ENCODE data around the gene PIGM.

Gene PIGM

GRCh38 chr1:159985473-159985872, 46.3 kb downstream of the PIGM start:
- DNase-seq: no peak

- no peak for DNase-seq
Observed at GRCh38 chr1:159983681-159984080, 48.1 kb downstream of the PIGM start.

GRCh38 chr1:159982280-159982679, 49.5 kb downstream of the PIGM start:
- no peak for DNase-seq

- no peak for DNase-seq
Observed at GRCh38 chr1:159981351-159982055, 50.3 kb downstream of the PIGM start.

- no peak for DNase-seq
Observed at GRCh38 chr1:159980786-159981185, 51.0 kb downstream of the PIGM start.

- no peak for DNase-seq
Observed at GRCh38 chr1:159980076-159980475, 51.7 kb downstream of the PIGM start.

- no peak for DNase-seq
Observed at GRCh38 chr1:159979257-159979656, 52.5 kb downstream of the PIGM start.

- DNase-seq: no peak
Observed at GRCh38 chr1:159978107-159978398, 53.7 kb downstream of the PIGM start.

- no peak for DNase-seq
Observed at GRCh38 chr1:159977364-159978106, 54.3 kb downstream of the PIGM start.

Measured in SIG-M5 (cell line).